Measurements from ENCODE around the gene WNT2B. TPM values are rescaled to one million over a fixed set of nuclear protein-coding genes. Genes with fewer than 3 reads are reported as not detected.

Gene WNT2B
- total RNA-seq, 1 experiment from 2014 or later: 1.2 TPM

- TF ChIP-seq RORB (CRISPR knock-in tag; IDR thresholded peaks at IDR 0.05) (no peak), ZNF512 (CRISPR knock-in tag; IDR thresholded peaks at IDR 0.05; ENCODE audit: borderline replicate concordance) (no peak)
- POLR2A ChIA-PET: no interaction called here
- CTCF ChIA-PET: interaction anchor here (1.0 to 1.9 kb wide), 2 partner anchors 11 to 48 kb away, joined by 4 to 5 read pairs; no protein-coding TSS in a partner anchor
- Mint-ChIP-seq H3K9me3 (no peaks in the 10 kb centered on the region), H3K27me3 (ENCODE audit: low read depth) (peaks cover 49% of the 10 kb centered on the region), H3K36me3 (no peaks in the 10 kb centered on the region), H3K4me1 (peaks cover 23% of the 10 kb centered on the region), H3K27ac (no peak overlapping the region), H3K4me3 (no peak overlapping the region)
- DNase-seq (ENCODE audit: low spot score) (no peak), ATAC-seq (no peak)
These were observed 4.5 kb downstream of the WNT2B start for GRCh38 chr1:112513112-112513870.

GRCh38 chr1:112514901-112515300 lies 6.1 kb downstream of the WNT2B start:
- Mint-ChIP-seq H3K27me3 (ENCODE audit: low read depth) (peaks cover 36% of the 10 kb centered on the region), H3K9me3 (no peaks in the 10 kb centered on the region), H3K4me3 (no peak overlapping the region), H3K4me1 (peaks cover 22% of the 10 kb centered on the region), H3K27ac (no peak overlapping the region), H3K36me3 (no peaks in the 10 kb centered on the region)
- CTCF ChIA-PET: no interaction called here
- POLR2A ChIA-PET: no interaction called here
- DNase-seq (ENCODE audit: low spot score): no peak
- TF ChIP-seq GRHL2 (CRISPR knock-in tag; IDR thresholded peaks at IDR 0.05; ENCODE audit: insufficient replicate concordance, severe bottlenecking) (no peak), AR (CRISPR knock-in tag; IDR thresholded peaks at IDR 0.05) (no peak), E2F1 (CRISPR knock-in tag; IDR thresholded peaks at IDR 0.05) (no peak), ZNF423 (CRISPR knock-in tag; IDR thresholded peaks at IDR 0.05) (no peak), PRDM15 (CRISPR knock-in tag; IDR thresholded peaks at IDR 0.05) (no peak), FOXJ3 (CRISPR knock-in tag; IDR thresholded peaks at IDR 0.05; ENCODE audit: borderline replicate concordance) (no peak), AFF4 (CRISPR knock-in tag; IDR thresholded peaks at IDR 0.05; ENCODE audit: borderline replicate concordance) (no peak), MYBL2 (CRISPR knock-in tag; IDR thresholded peaks at IDR 0.05) (no peak)
- no peak for ATAC-seq

All from WTC11 (cell line).